Activated CD8-positive, alpha-beta T cell treated with anti-CD3 and anti-CD28 coated beads for 36 hours (primary cell): ENCODE measurements around the gene PVALB. TPM values are rescaled to one million over a fixed set of nuclear protein-coding genes. Genes with fewer than 3 reads are reported as not detected.

Experiments used
- ATAC-seq: fragments of 200-7000 bp; cut with Tn5 transposase; one replicate; pipeline ENCODE4 v1.10.0; 2021; ENCODE audit warnings: mild to moderate bottlenecking, moderate library complexity
- CTCF ChIA-PET: fragments of 350-600 bp; sonication (Branson Sonifier 250); formaldehyde crosslinking; loops from one replicate; lab custom pipeline; 2021; ENCODE audit warnings: antibody characterized with exemption; lab: Charles Lee
- POLR2A ChIA-PET: fragments of 350-600 bp; sonication (Branson Sonifier 250); formaldehyde crosslinking; loops from one replicate; lab custom pipeline; 2021; ENCODE audit warnings: antibody characterized with exemption; lab: Charles Lee
- DNase-seq: peaks from one replicate; pipeline ENCODE4 v3.0.0-alpha.2; 2020
- H3K27ac Mint-ChIP-seq: one replicate; pipeline ENCODE4 v1.8.0; 2021; ENCODE audit warnings: mild to moderate bottlenecking, mixed read lengths
- H3K27me3 Mint-ChIP-seq: one replicate; pipeline ENCODE4 v1.8.0; 2021; ENCODE audit warnings: mixed read lengths
- H3K36me3 Mint-ChIP-seq: one replicate; pipeline ENCODE4 v1.8.0; 2021; ENCODE audit warnings: low read depth, mixed read lengths
- H3K4me1 Mint-ChIP-seq: one replicate; pipeline ENCODE4 v1.8.0; 2021; ENCODE audit warnings: low read depth, mixed read lengths
- H3K4me3 Mint-ChIP-seq: one replicate; pipeline ENCODE4 v1.8.0; 2021; ENCODE audit warnings: mild to moderate bottlenecking, moderate library complexity, mixed read lengths
- H3K9me3 Mint-ChIP-seq: one replicate; pipeline ENCODE4 v1.8.0; 2021; ENCODE audit warnings: mixed read lengths
- CTCF ChIP-seq: fragments of 200-600 bp; IDR thresholded peaks from one replicate; pipeline ENCODE4 v1.8.0; 2022; ENCODE audit warnings: antibody characterized with exemption, mild to moderate bottlenecking
- intact Hi-C: fragments of 100-400 bp; cut with micrococcal nuclease; formaldehyde crosslinking; loops from one replicate; pipeline ENCODE4 v1.10.0; 2022
- total RNA-seq, 2 experiments: library from RNA; stranded (reverse); gene quantifications; one replicate each; pipeline ENCODE4 v1.2.3, GENCODE V29; 2021

PVALB gene
- total RNA-seq, 2 experiments from 2014 or later: not detected

GRCh38 chr22:36850056-36850455, 33.2 kb upstream of the PVALB start:
- H3K36me3 Mint-ChIP-seq: peaks cover 3% of the 10 kb centered on the region
- CTCF ChIA-PET: no interaction called here
- POLR2A ChIA-PET: no interaction called here
- H3K4me1 Mint-ChIP-seq: peaks cover 6% of the 10 kb centered on the region
- ATAC-seq (no peak), DNase-seq (no peak)
- peaks cover 6% of the 10 kb centered on the region for H3K27me3 Mint-ChIP-seq
- TF ChIP-seq CTCF: no peak
- H3K4me3 Mint-ChIP-seq: no peak overlapping the region
- intact Hi-C loops: no loop called here
- H3K9me3 Mint-ChIP-seq: no peaks in the 10 kb centered on the region
- H3K27ac Mint-ChIP-seq: no peak overlapping the region

DNA sequence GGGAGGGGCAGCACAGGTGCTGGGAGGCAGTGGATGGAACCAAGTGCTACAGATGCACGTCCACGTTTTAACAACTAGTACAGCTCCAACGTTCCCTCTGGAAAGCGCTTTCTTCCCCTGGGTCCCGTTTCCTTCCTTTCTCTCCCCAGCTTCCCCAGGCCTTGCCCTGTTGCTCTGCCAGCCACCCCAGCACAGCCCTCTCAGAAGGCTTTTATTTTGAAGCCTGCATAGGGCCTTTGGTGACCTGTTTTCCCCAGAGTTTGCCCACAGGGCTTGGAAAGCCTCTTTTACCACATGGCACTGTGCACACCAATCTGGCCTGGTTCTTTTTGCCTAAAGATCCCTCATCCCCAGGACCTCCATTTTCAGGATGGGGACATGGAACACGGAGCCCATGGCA, 30.1 kb upstream of the PVALB start:
- POLR2A ChIA-PET: no interaction called here
- CTCF ChIA-PET: interaction anchor here (1.2 kb wide), 1 partner anchor 9 kb away, joined by 5 read pairs; no protein-coding TSS in a partner anchor
- H3K27ac Mint-ChIP-seq: no peak overlapping the region
- TF ChIP-seq CTCF: no peak
- H3K9me3 Mint-ChIP-seq: no peaks in the 10 kb centered on the region
- H3K4me3 Mint-ChIP-seq: no peak overlapping the region
- intact Hi-C loops: no loop called here
- H3K4me1 Mint-ChIP-seq: no peaks in the 10 kb centered on the region
- H3K36me3 Mint-ChIP-seq: no peaks in the 10 kb centered on the region
- H3K27me3 Mint-ChIP-seq: peaks cover 20% of the 10 kb centered on the region
- DNase-seq (no peak), ATAC-seq (no peak)

DNA sequence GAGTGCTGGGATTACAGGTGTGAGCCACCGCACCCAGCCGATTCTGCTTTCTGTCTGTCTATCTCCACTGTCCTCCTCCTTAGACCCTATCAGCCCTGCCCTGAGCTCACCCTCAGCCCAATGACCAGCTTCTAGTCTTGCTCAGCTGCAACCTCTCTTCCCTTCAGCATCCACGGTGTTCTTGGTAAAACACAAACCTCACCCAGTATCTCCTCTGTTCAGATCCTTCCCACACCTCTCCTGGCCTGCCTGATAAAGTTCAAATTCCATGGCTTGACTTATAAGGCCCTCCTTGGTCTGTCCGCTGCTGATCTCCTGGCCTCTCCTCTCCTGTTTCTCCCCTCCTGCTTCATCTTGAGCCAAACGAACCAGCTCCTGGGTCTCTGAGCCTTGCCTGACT, 29.4 kb upstream of the PVALB start:
- Mint-ChIP-seq H3K27ac (no peak overlapping the region), H3K36me3 (no peaks in the 10 kb centered on the region), H3K9me3 (no peaks in the 10 kb centered on the region), H3K4me3 (no peak overlapping the region), H3K27me3 (peaks cover 24% of the 10 kb centered on the region), H3K4me1 (no peaks in the 10 kb centered on the region)
- ChIA-PET CTCF (interaction anchor here (1.7 to 2.2 kb wide), 2 partner anchors 7 to 10 kb away, joined by 8 to 10 read pairs; no protein-coding TSS in a partner anchor), POLR2A (no interaction called here)
- DNase-seq (no peak), ATAC-seq (no peak)
- TF ChIP-seq CTCF: no peak
- intact Hi-C loops: no loop called here

DNA sequence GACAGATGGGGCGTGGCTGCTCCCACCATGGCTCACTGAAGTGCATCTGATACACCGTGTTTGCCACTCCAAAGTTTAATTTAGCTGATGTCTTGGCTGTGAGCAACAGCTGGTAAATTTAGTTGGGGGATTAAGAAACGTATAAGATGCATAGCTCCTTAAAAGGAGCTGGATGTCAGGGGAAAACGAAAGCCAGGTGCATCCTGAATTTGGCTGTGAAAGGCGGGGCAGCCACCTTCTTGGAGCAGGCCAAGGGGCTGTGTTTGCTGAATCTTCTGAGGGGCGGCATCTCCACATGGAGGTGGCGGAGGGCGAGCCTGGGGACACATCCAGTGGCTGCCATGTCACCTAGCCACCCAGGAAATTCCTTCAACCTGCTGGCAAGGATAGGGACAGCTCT, 23.3 kb upstream of the PVALB start:
- no peak for TF ChIP-seq CTCF
- H3K27me3 Mint-ChIP-seq: peaks cover 36% of the 10 kb centered on the region
- no peak overlapping the region for H3K27ac Mint-ChIP-seq
- DNase-seq: no peak
- ChIA-PET CTCF (interaction anchor here (1.0 to 2.8 kb wide), 4 partner anchors 13 to 138 kb away, joined by 3 to 12 read pairs (median 4); no protein-coding TSS in a partner anchor), POLR2A (no interaction called here)
- no peaks in the 10 kb centered on the region for H3K36me3 Mint-ChIP-seq
- H3K4me1 Mint-ChIP-seq: peaks cover 2% of the 10 kb centered on the region
- no peak overlapping the region for H3K4me3 Mint-ChIP-seq
- no peak for ATAC-seq
- H3K9me3 Mint-ChIP-seq: peaks cover 2% of the 10 kb centered on the region
- intact Hi-C loops: no loop called here

- ChIA-PET POLR2A (no interaction called here), CTCF (interaction anchor here (1.0 to 1.4 kb wide), 3 partner anchors 17 to 139 kb away, joined by 3 to 4 read pairs (median 3); no protein-coding TSS in a partner anchor)
- intact Hi-C loops: no loop called here
Observed at GRCh38 chr22:36839356-36840073, 22.7 kb upstream of the PVALB start.

More at GRCh38 chr22:36839356-36840073, 22.7 kb upstream of the PVALB start:
- no peak overlapping the region for H3K27ac Mint-ChIP-seq
- H3K36me3 Mint-ChIP-seq: no peaks in the 10 kb centered on the region
- no peak overlapping the region for H3K4me3 Mint-ChIP-seq
- peaks cover 2% of the 10 kb centered on the region for H3K9me3 Mint-ChIP-seq
- peaks cover 31% of the 10 kb centered on the region for H3K27me3 Mint-ChIP-seq
- TF ChIP-seq CTCF: no peak
- peaks cover 2% of the 10 kb centered on the region for H3K4me1 Mint-ChIP-seq
- no peak for ATAC-seq
- no peak for DNase-seq
